GM12864 (cell line): ENCODE results near the gene MYLK.

Experiments used
- DNase-seq: peaks from one replicate; pipeline ENCODE4 v3.0.0-alpha.2; 2011; ENCODE audit warnings: low read depth
- H3K4me3 ChIP-seq: 2 replicates; pipeline ENCODE4 v1.5.1; 2011; ENCODE audit warnings: mild to moderate bottlenecking, low read depth, low read length, control low read depth
- CTCF ChIP-seq: IDR thresholded peaks from 2 replicates; pipeline ENCODE4 v1.5.1; 2011; ENCODE audit warnings: low read depth, mild to moderate bottlenecking, moderate library complexity, low read length, control low read depth, inconsistent platforms; ENCODE audit errors: missing control alignments

The MYLK gene

DNA sequence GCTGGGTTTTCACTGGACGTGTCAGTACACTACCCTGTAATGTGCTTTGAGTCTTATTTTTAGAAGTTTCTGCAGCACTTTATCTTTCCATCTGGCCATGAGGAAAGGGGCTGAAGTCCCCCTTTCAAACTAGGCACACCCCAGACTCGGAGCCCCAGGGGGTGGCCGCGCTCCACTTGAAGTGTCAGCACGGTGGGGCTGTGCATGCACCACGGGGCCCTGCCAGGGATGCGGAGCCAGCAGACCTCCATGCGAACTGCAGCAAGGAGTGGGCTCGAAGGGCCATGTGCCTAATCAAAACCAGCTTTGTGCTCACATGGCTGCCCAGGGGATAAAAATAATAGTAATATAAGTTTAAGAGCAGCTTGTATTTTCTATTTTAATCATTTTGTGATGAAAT lies 198.4 kb downstream of the MYLK start:
- no peak for TF ChIP-seq CTCF
- H3K4me3 ChIP-seq = no peak overlapping the region
- DNase-seq = no peak

- TF ChIP-seq CTCF = no peak
- H3K4me3 ChIP-seq = no peak overlapping the region
- no peak for DNase-seq
These were observed 199.5 kb downstream of the MYLK start for GRCh38 chr3:123684636-123685035.

- no peak for TF ChIP-seq CTCF
- no peak overlapping the region for H3K4me3 ChIP-seq
- no peak for DNase-seq
These were observed 199.9 kb downstream of the MYLK start for GRCh38 chr3:123684209-123684608.

DNA sequence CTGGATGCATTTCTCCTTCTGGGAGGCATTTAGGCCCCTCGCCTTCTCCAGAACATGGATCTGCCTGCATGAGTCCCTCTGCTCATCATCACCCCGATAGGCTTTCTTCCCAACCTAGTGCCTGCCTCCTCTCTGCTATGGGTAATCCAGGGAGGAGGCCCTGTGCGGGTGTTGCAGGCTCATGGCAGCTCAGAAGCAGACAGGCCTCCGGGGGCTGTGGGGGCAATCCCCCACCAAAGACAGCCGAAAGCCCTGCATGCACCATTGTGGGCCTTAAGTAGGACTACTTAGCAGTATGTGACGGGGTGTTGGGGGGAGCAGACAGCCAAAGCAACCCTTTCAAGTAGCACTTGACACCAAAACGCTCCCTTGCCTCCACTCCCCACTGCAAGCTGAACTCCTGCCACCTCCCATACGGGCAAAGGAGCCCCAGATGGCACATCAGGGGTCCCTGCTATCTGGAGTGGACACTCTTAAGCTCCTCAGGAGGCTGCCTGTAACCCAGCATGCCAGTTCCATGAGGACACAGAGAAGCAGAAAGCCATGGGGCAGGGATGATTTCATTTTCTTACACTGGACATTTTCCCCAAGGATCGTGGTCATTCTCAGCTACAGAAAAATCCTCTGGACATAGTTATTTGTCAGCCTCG lies 200.5 kb downstream of the MYLK start:
- H3K4me3 ChIP-seq = no peak overlapping the region
- TF ChIP-seq CTCF = no peak
- DNase-seq = no peak

DNA sequence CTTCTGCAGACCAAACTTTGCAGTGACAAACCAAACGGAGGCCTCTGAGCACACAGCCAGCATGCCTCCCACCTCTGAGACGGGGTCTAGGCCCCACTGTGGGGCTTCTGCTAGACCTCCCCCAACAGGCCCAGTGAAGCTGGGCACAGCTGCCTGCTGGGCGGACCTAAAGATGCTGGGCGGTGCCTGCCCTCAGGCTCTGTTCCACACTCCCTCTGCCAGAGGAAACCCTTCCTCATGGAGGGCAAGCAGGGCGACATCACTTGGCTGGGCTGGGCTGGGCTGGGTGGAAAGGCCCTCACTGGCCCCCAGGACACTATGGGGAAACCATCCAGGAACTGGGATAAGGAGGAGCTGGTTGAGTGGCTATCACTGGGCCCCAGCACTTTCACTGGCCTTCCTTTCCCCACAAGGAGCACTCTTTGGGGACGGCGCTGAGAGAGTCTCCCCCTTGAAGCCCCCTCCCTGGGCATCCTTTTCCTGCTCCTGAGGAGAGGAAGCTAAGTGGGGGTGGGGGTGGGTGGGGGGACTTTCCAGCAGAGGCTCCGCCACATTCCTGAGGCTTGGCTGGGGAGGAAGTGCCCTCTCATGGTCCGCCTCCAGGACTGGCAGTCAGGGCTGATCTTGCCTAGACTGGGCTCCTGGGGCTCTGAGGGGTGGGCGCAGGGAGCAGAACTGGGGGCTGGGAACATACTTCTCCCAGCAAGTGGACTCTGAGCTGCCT lies 201.2 kb downstream of the MYLK start:
- TF ChIP-seq CTCF = no peak
- H3K4me3 ChIP-seq = no peak overlapping the region
- DNase-seq = no peak

DNA sequence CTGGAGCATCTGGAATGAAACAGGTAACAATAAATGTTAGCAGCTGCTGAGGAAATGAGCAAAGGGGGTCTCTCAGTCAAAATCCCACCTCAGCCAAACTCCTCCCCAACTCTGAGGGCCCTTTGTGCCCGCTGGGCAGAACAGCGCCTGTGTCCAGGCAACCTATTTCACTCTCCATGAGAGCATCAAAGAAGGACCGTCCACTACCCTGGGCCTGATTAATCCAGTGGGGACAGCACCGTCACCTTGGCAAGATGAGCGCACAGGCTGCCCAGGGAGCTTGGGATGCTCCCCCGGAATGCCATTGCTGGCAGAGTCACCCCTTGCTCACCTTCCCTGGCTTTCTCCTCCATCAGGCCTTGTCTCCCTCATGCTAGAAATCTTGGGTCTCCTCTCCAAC lies 201.8 kb downstream of the MYLK start:
- no peak for TF ChIP-seq CTCF
- DNase-seq = no peak
- no peak overlapping the region for H3K4me3 ChIP-seq
